Neural progenitor cell (in vitro differentiated cells): ENCODE measurements around the gene SIRPB2. TPM values are rescaled to one million over a fixed set of nuclear protein-coding genes. Genes with fewer than 3 reads are reported as not detected.

Source experiments
- DNase-seq: peaks from one replicate; pipeline ENCODE4 v3.0.0-alpha.2; 2016; ENCODE audit warnings: low spot score
- H2AFZ ChIP-seq: fragments of 200-600 bp; sonication (generic); replicated peaks from 2 replicates; pipeline ENCODE4 v1.6.1; 2016; ENCODE audit warnings: antibody characterized with exemption
- H3F3A ChIP-seq: fragments of 200-600 bp; sonication (generic); 2 replicates; pipeline ENCODE4 v1.6.1; 2016; ENCODE audit warnings: antibody characterized with exemption, low read depth
- H3K27ac ChIP-seq: fragments of 200-600 bp; sonication (generic); 2 replicates; pipeline ENCODE4 v1.5.1; 2016; ENCODE audit warnings: mild to moderate bottlenecking
- H3K27me3 ChIP-seq: fragments of 200-600 bp; sonication (generic); 2 replicates; pipeline ENCODE4 v1.6.1; 2016; ENCODE audit warnings: mild to moderate bottlenecking, moderate library complexity
- H3K36me3 ChIP-seq: fragments of 200-600 bp; sonication (generic); 2 replicates; pipeline ENCODE4 v1.5.1; 2016
- H3K4me1 ChIP-seq: fragments of 200-600 bp; sonication (generic); 2 replicates; pipeline ENCODE4 v1.6.1; 2016; ENCODE audit warnings: mixed run types
- H3K4me2 ChIP-seq: fragments of 200-600 bp; sonication (generic); 2 replicates; pipeline ENCODE4 v1.6.1; 2016
- H3K4me3 ChIP-seq: fragments of 200-600 bp; sonication (generic); 2 replicates; pipeline ENCODE4 v1.5.1; 2016
- H3K79me2 ChIP-seq: fragments of 200-600 bp; sonication (generic); 2 replicates; pipeline ENCODE4 v1.6.1; 2016; ENCODE audit warnings: low read depth
- H3K9ac ChIP-seq: fragments of 200-600 bp; sonication (generic); 2 replicates; pipeline ENCODE4 v1.6.1; 2016
- H3K9me3 ChIP-seq: fragments of 200-600 bp; sonication (generic); 2 replicates; pipeline ENCODE4 v1.5.1; 2016; ENCODE audit warnings: low read depth
- H4K20me1 ChIP-seq: fragments of 200-600 bp; sonication (generic); 2 replicates; pipeline ENCODE4 v1.6.1; 2016; ENCODE audit warnings: low read depth
- H3K27ac Mint-ChIP-seq: 3 replicates; pipeline ENCODE4 v1.8.0; 2021; ENCODE audit warnings: mixed read lengths
- H3K27me3 Mint-ChIP-seq: 2 replicates; pipeline ENCODE4 v1.8.0; 2022; ENCODE audit warnings: low read depth, mild to moderate bottlenecking, inconsistent platforms, moderate library complexity, mixed read lengths; ENCODE audit not compliant: insufficient read depth
- H3K36me3 Mint-ChIP-seq: 3 replicates; pipeline ENCODE4 v1.8.0; 2021; ENCODE audit warnings: mixed read lengths
- H3K4me1 Mint-ChIP-seq: 3 replicates; pipeline ENCODE4 v1.8.0; 2021; ENCODE audit warnings: mixed read lengths
- H3K4me3 Mint-ChIP-seq: 3 replicates; pipeline ENCODE4 v1.8.0; 2021; ENCODE audit warnings: mild to moderate bottlenecking, moderate library complexity, mixed read lengths
- H3K9me3 Mint-ChIP-seq: 3 replicates; pipeline ENCODE4 v1.8.0; 2020; ENCODE audit warnings: mixed read lengths
- EZH2 ChIP-seq: fragments of 200-600 bp; sonication (generic); IDR thresholded peaks from 2 replicates; pipeline ENCODE4 v1.6.1; 2017; ENCODE audit warnings: antibody characterized with exemption, mild to moderate bottlenecking, moderate library complexity
- EZH2phosphoT487 ChIP-seq: fragments of 200-600 bp; sonication (generic); IDR thresholded peaks from 2 replicates; pipeline ENCODE4 v1.6.1; 2017; ENCODE audit warnings: antibody characterized with exemption
- total RNA-seq: library from RNA; depleted of rRNA; stranded (reverse); fragments of >200 nt; gene quantifications from 2 replicates; pipeline ENCODE4 v1.2.3, GENCODE V29; 2015; ENCODE audit warnings: low replicate concordance
- TF ChIP-seq, protein P1 (sequence below): fragments of 200-600 bp; sonication (generic); IDR thresholded peaks from 2 replicates; pipeline ENCODE4 v1.5.1; 2017; ENCODE audit warnings: antibody characterized with exemption, mild to moderate bottlenecking

SIRPB2 gene
- total RNA-seq, 1 donor from 2014 or later = not detected

DNA sequence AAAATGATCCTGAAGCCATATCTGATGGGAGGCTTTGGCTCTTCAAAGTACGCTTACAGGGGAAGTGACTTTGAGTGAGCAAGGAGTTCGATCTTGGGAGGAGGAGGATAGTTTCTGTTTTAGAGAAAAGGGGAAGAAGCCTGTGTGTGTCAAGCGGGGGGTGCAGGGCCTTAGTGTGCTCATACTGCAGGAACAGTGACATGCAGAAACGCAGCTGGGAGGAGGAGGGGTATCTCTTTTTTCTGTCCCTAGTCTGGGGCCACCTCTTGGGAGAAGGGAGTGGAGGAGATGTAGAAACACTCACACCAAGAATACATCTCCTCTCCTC lies 46.5 kb upstream of the SIRPB2 start:
- no peak overlapping the region for H2AFZ ChIP-seq
- Mint-ChIP-seq H3K36me3 (no peaks in the 10 kb centered on the region), H3K9me3 (no peaks in the 10 kb centered on the region), H3K27me3 (peaks cover 2% of the 10 kb centered on the region), H3K4me1 (no peaks in the 10 kb centered on the region), H3K27ac (no peak overlapping the region), H3K4me3 (no peak overlapping the region)
- peaks cover 6% of the 10 kb centered on the region for H3K4me1 ChIP-seq
- DNase-seq = no peak
- no peaks in the 10 kb centered on the region for H4K20me1 ChIP-seq
- no peak for TF ChIP-seq EZH2
- no peak for TF ChIP-seq EZH2phosphoT487
- TF ChIP-seq, protein P1, sequence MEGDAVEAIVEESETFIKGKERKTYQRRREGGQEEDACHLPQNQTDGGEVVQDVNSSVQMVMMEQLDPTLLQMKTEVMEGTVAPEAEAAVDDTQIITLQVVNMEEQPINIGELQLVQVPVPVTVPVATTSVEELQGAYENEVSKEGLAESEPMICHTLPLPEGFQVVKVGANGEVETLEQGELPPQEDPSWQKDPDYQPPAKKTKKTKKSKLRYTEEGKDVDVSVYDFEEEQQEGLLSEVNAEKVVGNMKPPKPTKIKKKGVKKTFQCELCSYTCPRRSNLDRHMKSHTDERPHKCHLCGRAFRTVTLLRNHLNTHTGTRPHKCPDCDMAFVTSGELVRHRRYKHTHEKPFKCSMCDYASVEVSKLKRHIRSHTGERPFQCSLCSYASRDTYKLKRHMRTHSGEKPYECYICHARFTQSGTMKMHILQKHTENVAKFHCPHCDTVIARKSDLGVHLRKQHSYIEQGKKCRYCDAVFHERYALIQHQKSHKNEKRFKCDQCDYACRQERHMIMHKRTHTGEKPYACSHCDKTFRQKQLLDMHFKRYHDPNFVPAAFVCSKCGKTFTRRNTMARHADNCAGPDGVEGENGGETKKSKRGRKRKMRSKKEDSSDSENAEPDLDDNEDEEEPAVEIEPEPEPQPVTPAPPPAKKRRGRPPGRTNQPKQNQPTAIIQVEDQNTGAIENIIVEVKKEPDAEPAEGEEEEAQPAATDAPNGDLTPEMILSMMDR = no peak
- H3K79me2 ChIP-seq = no peaks in the 10 kb centered on the region
- no peaks in the 10 kb centered on the region for H3K36me3 ChIP-seq
- no peaks in the 10 kb centered on the region for H3F3A ChIP-seq
- no peak overlapping the region for H3K4me2 ChIP-seq
- no peak overlapping the region for H3K9ac ChIP-seq
- H3K27me3 ChIP-seq = no peaks in the 10 kb centered on the region
- H3K27ac ChIP-seq = no peak overlapping the region
- H3K9me3 ChIP-seq = no peaks in the 10 kb centered on the region
- H3K4me3 ChIP-seq = no peak overlapping the region

DNA sequence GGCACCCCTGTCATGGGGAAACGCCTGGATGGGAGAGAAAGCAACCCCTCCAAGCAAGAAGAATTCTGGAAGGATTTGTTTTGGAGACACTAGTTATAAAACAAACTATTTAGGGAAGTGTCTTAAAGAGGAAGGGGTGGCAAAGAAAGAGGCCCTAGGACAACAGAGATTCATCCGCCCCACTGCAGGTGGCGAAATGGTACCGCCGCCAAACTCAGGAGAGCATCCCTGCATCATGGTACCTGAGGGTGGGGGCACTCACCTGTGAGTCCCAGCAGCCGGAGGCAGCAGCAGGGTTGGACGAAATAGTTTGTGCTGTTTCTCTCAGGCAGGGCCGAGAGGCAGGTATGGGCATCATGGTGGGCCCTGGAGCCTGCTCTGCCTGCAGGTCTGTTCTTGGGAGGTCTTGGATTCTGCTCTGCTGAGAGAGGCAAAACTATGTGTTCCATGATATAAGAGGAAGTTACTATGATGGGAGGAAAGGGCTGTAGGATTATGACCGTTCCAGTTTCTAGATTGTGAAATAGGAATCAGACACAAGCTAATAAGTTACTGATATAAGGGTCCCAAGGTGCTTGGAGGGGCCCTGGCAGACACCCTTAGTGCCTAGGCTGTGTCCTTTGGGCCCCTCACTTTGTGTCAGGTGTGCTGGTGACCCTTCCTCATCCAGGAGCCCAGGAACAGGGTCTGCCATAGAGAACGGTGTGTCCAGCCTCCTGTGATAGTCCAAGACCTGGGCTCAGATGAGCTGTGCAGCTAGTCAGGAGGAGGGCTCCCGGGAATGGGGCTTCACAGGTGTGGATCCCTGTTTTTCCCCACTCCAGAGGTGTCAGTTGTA lies 45.9 kb upstream of the SIRPB2 start:
- H3K9me3 Mint-ChIP-seq = no peaks in the 10 kb centered on the region
- no peaks in the 10 kb centered on the region for H3K36me3 Mint-ChIP-seq
- no peak overlapping the region for H3K4me3 ChIP-seq

GRCh38 chr20:1535420-1536175 lies 44.4 kb upstream of the SIRPB2 start:
- DNase-seq = no peak
- no peak overlapping the region for H3K27ac ChIP-seq
- H3K79me2 ChIP-seq = no peaks in the 10 kb centered on the region
- no peaks in the 10 kb centered on the region for H4K20me1 ChIP-seq
- H3K9ac ChIP-seq = no peak overlapping the region
- H3K36me3 Mint-ChIP-seq = no peaks in the 10 kb centered on the region
- no peak overlapping the region for H3K4me2 ChIP-seq
- H3K9me3 Mint-ChIP-seq = no peaks in the 10 kb centered on the region
- H3K36me3 ChIP-seq = no peaks in the 10 kb centered on the region
- peaks cover 6% of the 10 kb centered on the region for H3K4me1 ChIP-seq
- H3K4me3 ChIP-seq = no peak overlapping the region
- H3K27me3 Mint-ChIP-seq = peaks cover 2% of the 10 kb centered on the region
- TF ChIP-seq EZH2 = no peak
- TF ChIP-seq, protein P1 = no peak
- TF ChIP-seq EZH2phosphoT487 = no peak
- no peak overlapping the region for H2AFZ ChIP-seq
- H3K9me3 ChIP-seq = no peaks in the 10 kb centered on the region
- H3F3A ChIP-seq = no peaks in the 10 kb centered on the region
- no peak overlapping the region for H3K4me3 Mint-ChIP-seq
- no peaks in the 10 kb centered on the region for H3K27me3 ChIP-seq
- no peaks in the 10 kb centered on the region for H3K4me1 Mint-ChIP-seq
- no peak overlapping the region for H3K27ac Mint-ChIP-seq

More for the DNA sequence above, 45.9 kb upstream of the SIRPB2 start:
- no peaks in the 10 kb centered on the region for H3K36me3 ChIP-seq
- TF ChIP-seq, protein P1 = no peak
- TF ChIP-seq EZH2phosphoT487 (no peak), EZH2 (no peak)
- Mint-ChIP-seq H3K27me3 (peaks cover 2% of the 10 kb centered on the region), H3K27ac (no peak overlapping the region), H3K4me1 (no peaks in the 10 kb centered on the region), H3K4me3 (no peak overlapping the region)
- no peaks in the 10 kb centered on the region for H3K79me2 ChIP-seq
- H3K9me3 ChIP-seq = no peaks in the 10 kb centered on the region
- DNase-seq = no peak
- peaks cover 6% of the 10 kb centered on the region for H3K4me1 ChIP-seq
- H3F3A ChIP-seq = no peaks in the 10 kb centered on the region
- H3K4me2 ChIP-seq = no peak overlapping the region
- H2AFZ ChIP-seq = no peak overlapping the region
- H3K27ac ChIP-seq = no peak overlapping the region
- no peaks in the 10 kb centered on the region for H3K27me3 ChIP-seq
- no peak overlapping the region for H3K9ac ChIP-seq
- no peaks in the 10 kb centered on the region for H4K20me1 ChIP-seq
